ENCODE data around the gene STX7.

STX7 gene

GRCh38 chr6:132466952-132467351 is 46.0 kb downstream of the STX7 start:
- Histone ChIP-seq H3K27ac (ENCODE audit: extremely low read depth, low read depth, low read length) (no peak overlapping the region), H3K9me3 (ENCODE audit: control insufficient read depth, insufficient read depth, low read depth, low read length) (no peaks in the 10 kb centered on the region), H3K36me3 (ENCODE audit: control insufficient read depth in 2 of 2, insufficient read depth in 1 of 2, low read length in 2 of 2) (peaks cover 30 to 95% of the 10 kb centered on the region in 2 experiments), H3K4me1 (ENCODE audit: control insufficient read depth, insufficient read depth, low read length) (no peaks in the 10 kb centered on the region), H3K4me3 (ENCODE audit: low read depth, low read length) (no peak overlapping the region)
- POLR2A ChIA-PET = no interaction called here
- CTCF ChIA-PET = interaction anchor here (1.4 to 3.8 kb wide), 3 partner anchors 14 to 187 kb away, joined by 4 to 30 read pairs (median 6); no protein-coding TSS in a partner anchor
- TF ChIP-seq YY1 (tag by site-specific recombination; IDR thresholded peaks at IDR 0.05) (no peak), KLF17 (tag by site-specific recombination; IDR thresholded peaks at IDR 0.05) (no peak), ZNF560 (tag by site-specific recombination; IDR thresholded peaks at IDR 0.05; ENCODE audit: borderline replicate concordance) (no peak)

- CTCF ChIA-PET = interaction anchor here (0.6 to 3.8 kb wide), 8 partner anchors 16 to 1199 kb away, joined by 3 to 30 read pairs (median 4); no protein-coding TSS in a partner anchor
- no peak overlapping the region for H3K27ac ChIP-seq (ENCODE audit: extremely low read depth, low read depth, low read length)
- H3K9me3 ChIP-seq (ENCODE audit: control insufficient read depth, insufficient read depth, low read depth, low read length) = no peaks in the 10 kb centered on the region
- peaks cover 30 to 95% of the 10 kb centered on the region in 2 experiments for H3K36me3 ChIP-seq (ENCODE audit: control insufficient read depth in 2 of 2, insufficient read depth in 1 of 2, low read length in 2 of 2)
- TF ChIP-seq ZFP41 (tag by site-specific recombination; IDR thresholded peaks at IDR 0.05; ENCODE audit: borderline replicate concordance) (no peak), KLF16 (tag by site-specific recombination; IDR thresholded peaks at IDR 0.05) (no peak), YY2 (tag by site-specific recombination; IDR thresholded peaks at IDR 0.05) (no peak), ZNF837 (tag by site-specific recombination; IDR thresholded peaks at IDR 0.05) (no peak), ZNF558 (tag by site-specific recombination; IDR thresholded peaks at IDR 0.05) (no peak), EGR2 (tag by site-specific recombination; IDR thresholded peaks at IDR 0.05; ENCODE audit: low read depth) (no peak), KLF7 (tag by site-specific recombination; IDR thresholded peaks at IDR 0.05; ENCODE audit: borderline replicate concordance) (no peak), SP7 (tag by site-specific recombination; IDR thresholded peaks at IDR 0.05) (no peak), FEZF1 (tag by site-specific recombination; IDR thresholded peaks at IDR 0.05) (no peak), ZNF433 (tag by site-specific recombination; IDR thresholded peaks at IDR 0.05; ENCODE audit: low read depth) (no peak), ZNF391 (tag by site-specific recombination; IDR thresholded peaks at IDR 0.05; ENCODE audit: borderline replicate concordance, low read depth) (no peak), ZNF677 (tag by site-specific recombination; IDR thresholded peaks at IDR 0.05) (no peak), ZNF26 (tag by site-specific recombination; IDR thresholded peaks at IDR 0.05) (no peak), ZNF621 (tag by site-specific recombination; IDR thresholded peaks at IDR 0.05) (no peak), ZNF280C (tag by site-specific recombination; IDR thresholded peaks at IDR 0.05) (no peak), HIC1 (tag by site-specific recombination; IDR thresholded peaks at IDR 0.05) (no peak), ZNF266 (tag by site-specific recombination; IDR thresholded peaks at IDR 0.05; ENCODE audit: low read depth) (no peak)
- no peak overlapping the region for H3K4me3 ChIP-seq (ENCODE audit: low read depth, low read length)
- no peaks in the 10 kb centered on the region for H3K4me1 ChIP-seq (ENCODE audit: control insufficient read depth, insufficient read depth, low read length)
- POLR2A ChIA-PET = no interaction called here
Measured at GRCh38 chr6:132465530-132466485, 47.1 kb downstream of the STX7 start.
